Mesendoderm (in vitro differentiated cells): Measurements from ENCODE around the gene APOBEC3B.
A peak's percentile ranks its signal among the peaks of the same experiment; 100 is the strongest.
"Not testable (repeated sequence)": the region's sequence is repeated elsewhere in the genome, so short reads cannot be mapped to it uniquely, and the experiment has no call there.

Experiments used
- DNase-seq: peaks from one replicate; pipeline ENCODE4 v3.0.0; 2013
- H2AK5ac ChIP-seq: 2 replicates; pipeline ENCODE4 v1.6.1; 2013; ENCODE audit warnings: low read length, inconsistent platforms
- H2BK120ac ChIP-seq: 2 replicates; pipeline ENCODE4 v1.6.1; 2013; ENCODE audit warnings: low read depth, mild to moderate bottlenecking, low read length, moderate library complexity, mixed read lengths
- H2BK15ac ChIP-seq: replicated peaks from 2 replicates; pipeline ENCODE4 v1.6.1; 2013; ENCODE audit warnings: low read depth, mild to moderate bottlenecking, moderate library complexity
- H2BK5ac ChIP-seq: 2 replicates; pipeline ENCODE4 v1.6.1; 2013; ENCODE audit warnings: low read length, inconsistent platforms
- H3K18ac ChIP-seq: 2 replicates; pipeline ENCODE4 v1.6.1; 2013; ENCODE audit warnings: mild to moderate bottlenecking, low read length, mixed read lengths
- H3K23ac ChIP-seq: one replicate; pipeline ENCODE4 v1.6.1; 2013; ENCODE audit warnings: low read length
- H3K27ac ChIP-seq: 2 replicates; pipeline ENCODE4 v1.5.1; 2013; ENCODE audit warnings: low read depth, mild to moderate bottlenecking, inconsistent platforms, low read length, moderate library complexity
- H3K27me3 ChIP-seq: 2 replicates; pipeline ENCODE4 v1.6.1; 2013; ENCODE audit warnings: low read length, control low read depth, mild to moderate bottlenecking, inconsistent platforms; ENCODE audit not compliant: insufficient read depth, poor library complexity
- H3K36me3 ChIP-seq: 2 replicates; pipeline ENCODE4 v1.6.1; 2013; ENCODE audit warnings: low read length, inconsistent platforms; ENCODE audit not compliant: control insufficient read depth, insufficient read depth
- H3K4ac ChIP-seq: one replicate; pipeline ENCODE4 v1.6.1; 2013; ENCODE audit warnings: low read depth, mild to moderate bottlenecking, low read length, moderate library complexity
- H3K4me1 ChIP-seq: 2 replicates; pipeline ENCODE4 v1.6.1; 2013; ENCODE audit warnings: low read depth, low read length, inconsistent platforms; ENCODE audit not compliant: control insufficient read depth
- H3K4me2 ChIP-seq: 2 replicates; pipeline ENCODE4 v1.6.1; 2013; ENCODE audit warnings: low read length
- H3K4me3 ChIP-seq: 2 replicates; pipeline ENCODE4 v1.5.1; 2013; ENCODE audit warnings: mild to moderate bottlenecking, low read length
- H3K56ac ChIP-seq: one replicate; pipeline ENCODE4 v1.6.1; 2013; ENCODE audit warnings: low read length
- H3K79me1 ChIP-seq: 2 replicates; pipeline ENCODE4 v1.6.1; 2013; ENCODE audit warnings: low read length, inconsistent platforms
- H3K79me2 ChIP-seq: 2 replicates; pipeline ENCODE4 v1.6.1; 2013; ENCODE audit warnings: mild to moderate bottlenecking, low read length; ENCODE audit not compliant: control insufficient read depth, insufficient read depth
- H3K9ac ChIP-seq: 2 replicates; pipeline ENCODE4 v1.6.1; 2013; ENCODE audit warnings: low read length, inconsistent platforms
- H4K5ac ChIP-seq: one replicate; pipeline ENCODE4 v1.6.1; 2013; ENCODE audit warnings: low read length
- H4K8ac ChIP-seq: one replicate; pipeline ENCODE4 v1.6.1; 2013; ENCODE audit warnings: low read depth, mild to moderate bottlenecking, control low read depth, low read length, moderate library complexity
- WGBS: extraction: QIAGEN DNeasy Blood & Tissue Kit; methylation state at CpG from one replicate; pipeline ENCODE4 v1.1.7; 2013; ENCODE audit warnings: low lambda C conversion rate, missing lambda C conversion rate; ENCODE audit not compliant: insufficient coverage; ENCODE audit errors: extremely low coverage; 5-methylcytosine and 5-hydroxymethylcytosine counted together

Gene APOBEC3B

DNA sequence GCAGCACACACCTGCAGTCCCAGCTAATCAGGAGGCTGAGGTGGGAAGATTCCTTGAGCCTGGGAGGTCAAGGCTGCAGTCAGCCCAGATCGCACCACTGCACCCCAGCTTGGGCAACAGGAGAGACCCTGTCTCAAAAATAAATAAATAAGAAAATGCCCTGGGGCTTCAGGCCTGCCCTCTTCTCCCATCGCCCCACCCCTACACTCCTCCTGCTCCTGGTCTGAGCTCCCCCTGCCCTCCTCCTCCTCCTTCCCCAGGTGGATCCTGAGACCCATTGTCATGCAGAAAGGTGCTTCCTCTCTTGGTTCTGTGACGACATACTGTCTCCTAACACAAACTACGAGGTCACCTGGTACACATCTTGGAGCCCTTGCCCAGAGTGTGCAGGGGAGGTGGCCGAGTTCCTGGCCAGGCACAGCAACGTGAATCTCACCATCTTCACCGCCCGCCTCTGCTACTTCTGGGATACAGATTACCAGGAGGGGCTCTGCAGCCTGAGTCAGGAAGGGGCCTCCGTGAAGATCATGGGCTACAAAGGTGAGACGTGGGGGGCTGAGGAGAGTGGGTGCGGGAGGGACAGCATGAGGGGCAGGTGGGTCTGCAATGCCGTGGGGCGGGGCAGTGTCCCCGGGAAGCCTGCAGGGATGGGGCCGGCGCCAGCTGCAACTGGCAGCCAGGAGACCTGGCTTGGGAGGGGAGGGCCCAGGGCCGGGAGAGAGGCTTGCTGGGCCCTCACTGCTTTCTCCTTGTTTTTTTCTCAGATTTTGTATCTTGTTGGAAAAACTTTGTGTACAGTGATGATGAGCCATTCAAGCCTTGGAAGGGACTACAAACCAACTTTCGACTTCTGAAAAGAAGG is 49.5 kb downstream of the APOBEC3B start:
- H3K27ac ChIP-seq, H3K4me2 ChIP-seq, H3K27me3 ChIP-seq, H3K4me3 ChIP-seq, H4K8ac ChIP-seq, H3K18ac ChIP-seq, H2BK15ac ChIP-seq, H2AK5ac ChIP-seq, H3K4me1 ChIP-seq, H3K79me1 ChIP-seq, H4K5ac ChIP-seq, H2BK120ac ChIP-seq, H3K36me3 ChIP-seq, H3K4ac ChIP-seq, H3K79me2 ChIP-seq, H2BK5ac ChIP-seq: not testable (repeated sequence)
- peak; percentile 46 for DNase-seq
- no CpG with 5 or more reads among the region's 18 CpGs for WGBS
- Histone ChIP-seq H3K23ac (peak overlapping the region; percentile 24), H3K56ac (peak overlapping the region; percentile 67), H3K9ac (peak overlapping the region; percentile 47)

DNA sequence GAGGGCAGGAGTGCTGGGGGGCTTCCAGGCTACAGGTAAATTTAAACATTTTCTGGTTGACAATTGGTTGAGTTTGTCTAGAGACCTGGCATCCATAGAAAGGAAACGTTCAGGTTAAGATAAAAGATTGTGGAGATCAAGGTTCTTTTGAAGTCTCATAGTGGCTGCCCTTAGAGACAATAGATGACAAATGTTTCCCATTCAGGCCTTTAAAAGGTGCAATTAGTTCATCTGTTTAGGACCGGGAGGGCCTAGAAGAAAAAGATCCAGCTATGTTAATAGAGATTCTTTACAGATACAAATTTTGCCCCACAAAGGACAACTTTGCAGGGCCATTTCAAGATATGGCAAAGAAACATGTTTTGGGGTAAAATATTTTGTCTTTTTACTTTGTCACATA is 54.9 kb downstream of the APOBEC3B start:
- not testable (repeated sequence) for H3K4me3 ChIP-seq, H3K79me1 ChIP-seq, H3K79me2 ChIP-seq, H3K36me3 ChIP-seq, H3K4me1 ChIP-seq, H2AK5ac ChIP-seq, H4K5ac ChIP-seq, H2BK120ac ChIP-seq, H3K4ac ChIP-seq, H3K56ac ChIP-seq, H3K27me3 ChIP-seq, H4K8ac ChIP-seq, DNase-seq, H3K4me2 ChIP-seq, H3K23ac ChIP-seq, H3K18ac ChIP-seq, H2BK15ac ChIP-seq, H2BK5ac ChIP-seq, H3K27ac ChIP-seq, H3K9ac ChIP-seq
- no CpG with 5 or more reads among the region's 2 CpGs for WGBS

- H4K8ac ChIP-seq: no peak overlapping the region
- H2AK5ac ChIP-seq: no peak overlapping the region
- no peak overlapping the region for H3K23ac ChIP-seq
- peak overlapping the region; percentile 46 for H3K9ac ChIP-seq
- H3K56ac ChIP-seq: peak overlapping the region; percentile 73
- no peak overlapping the region for H3K4me2 ChIP-seq
- H3K36me3 ChIP-seq: no peaks in the 10 kb centered on the region
- H3K18ac ChIP-seq: peak overlapping the region; percentile 61
- no peaks in the 10 kb centered on the region for H3K27me3 ChIP-seq
- H3K27ac ChIP-seq: peak overlapping the region; percentile 61
- no peak overlapping the region for H2BK15ac ChIP-seq
- peak overlapping the region; percentile 49 for H2BK120ac ChIP-seq
- WGBS: no CpG with 5 or more reads among the region's 19 CpGs
- H3K4me3 ChIP-seq: no peak overlapping the region
- peaks cover 2% of the 10 kb centered on the region for H3K4me1 ChIP-seq
- no peak for DNase-seq
- peaks cover 6% of the 10 kb centered on the region for H3K79me2 ChIP-seq
- no peak overlapping the region for H4K5ac ChIP-seq
- peak overlapping the region; percentile 17 for H3K4ac ChIP-seq
- peaks cover 2% of the 10 kb centered on the region for H3K79me1 ChIP-seq
- peak overlapping the region; percentile 89 for H2BK5ac ChIP-seq
Observed at GRCh38 chr22:39039306-39040126, 57.4 kb downstream of the APOBEC3B start.

DNA sequence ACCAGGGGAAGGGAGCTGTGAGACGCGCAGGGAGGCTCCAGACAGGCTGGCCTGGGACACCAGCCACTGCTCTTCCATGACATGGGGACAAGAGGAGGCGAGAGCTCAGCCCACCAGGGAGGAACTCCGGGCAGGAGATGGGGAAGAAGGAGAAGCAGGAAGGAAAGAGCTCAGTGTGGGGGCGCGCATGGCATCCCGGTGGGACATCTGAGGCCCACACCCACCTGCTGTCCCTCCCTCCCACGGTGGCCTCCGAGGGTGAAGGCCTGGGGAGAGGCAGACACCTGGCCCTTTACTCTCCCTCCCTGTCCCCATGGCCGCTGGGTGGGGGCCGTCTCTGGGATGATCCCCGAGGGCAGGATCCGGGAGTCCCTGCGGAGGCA is 58.0 kb downstream of the APOBEC3B start:
- H3K79me2 ChIP-seq, H3K36me3 ChIP-seq, H2BK120ac ChIP-seq, H4K5ac ChIP-seq, H3K27me3 ChIP-seq, H3K23ac ChIP-seq, H3K79me1 ChIP-seq, H3K4me3 ChIP-seq, H2AK5ac ChIP-seq, H3K4me1 ChIP-seq, H4K8ac ChIP-seq, H2BK15ac ChIP-seq: not testable (repeated sequence)
- Histone ChIP-seq H3K56ac (peak overlapping the region; percentile 73), H3K4me2 (peak overlapping the region; percentile 2), H2BK5ac (peak overlapping the region; percentile 89), H3K9ac (peak overlapping the region; percentile 46), H3K18ac (peak overlapping the region; percentile 53), H3K27ac (peak overlapping the region; percentile 61), H3K4ac (peak overlapping the region; percentile 17)
- peak; percentile 57 for DNase-seq
- no CpG with 5 or more reads among the region's 14 CpGs for WGBS

GRCh38 chr22:39040538-39041296 is 58.6 kb downstream of the APOBEC3B start, which contains the start of gene APOBEC3F:
Gene APOBEC3F, plus strand, starts transcription at chr22:39040864. Its CDS starts 97 bp downstream, at chr22:39040961.
- not testable (repeated sequence) for H3K23ac ChIP-seq, H3K27me3 ChIP-seq, H4K5ac ChIP-seq, H2AK5ac ChIP-seq, H4K8ac ChIP-seq, H3K36me3 ChIP-seq, H3K4me1 ChIP-seq, H3K79me2 ChIP-seq, H3K79me1 ChIP-seq
- Histone ChIP-seq H2BK120ac (peak within 1 kb of the TSS; percentile 49), H3K4me2 (peak within 1 kb of the TSS; percentile 58), H2BK15ac (peak within 1 kb of the TSS; percentile 86), H3K4me3 (peak within 1 kb of the TSS; percentile 61), H3K27ac (peak within 1 kb of the TSS; percentile 76), H3K18ac (peak within 1 kb of the TSS; percentile 100), H3K4ac (peak within 1 kb of the TSS; percentile 97), H3K9ac (peak within 1 kb of the TSS; percentile 83), H2BK5ac (peak within 1 kb of the TSS; percentile 91), H3K56ac (peak within 1 kb of the TSS; percentile 94)
- peak; percentile 92 for DNase-seq
- WGBS: no CpG with 5 or more reads among the region's 21 CpGs
